Mononuclear cell (primary cell): Measurements from ENCODE around the gene ATXN2. TPM values are rescaled to one million over a fixed set of nuclear protein-coding genes. Genes with fewer than 3 reads are reported as not detected.

Experiments used
- H3K27me3 ChIP-seq: 2 replicates; pipeline ENCODE4 v1.6.0; 2011; ENCODE audit warnings: low read length, control low read depth; ENCODE audit not compliant: insufficient read depth
- H3K4me1 ChIP-seq: 2 replicates; pipeline ENCODE4 v1.5.1; 2011; ENCODE audit warnings: mild to moderate bottlenecking, low read length, control low read depth; ENCODE audit not compliant: insufficient read depth
- H3K4me3 ChIP-seq: 2 replicates; pipeline ENCODE4 v1.5.1; 2011; ENCODE audit warnings: mild to moderate bottlenecking, low read length, moderate library complexity
- H3K9me3 ChIP-seq: 2 replicates; pipeline ENCODE4 v1.5.1; 2011; ENCODE audit warnings: low read depth, mild to moderate bottlenecking, control low read depth, low read length
- total RNA-seq: library from RNA; depleted of rRNA; stranded (reverse); fragments of >200 nt; gene quantifications from one replicate; pipeline ENCODE4 v1.2.3, GENCODE V29; 2012

The ATXN2 gene
- total RNA-seq, 1 donor: 10.0 TPM

DNA sequence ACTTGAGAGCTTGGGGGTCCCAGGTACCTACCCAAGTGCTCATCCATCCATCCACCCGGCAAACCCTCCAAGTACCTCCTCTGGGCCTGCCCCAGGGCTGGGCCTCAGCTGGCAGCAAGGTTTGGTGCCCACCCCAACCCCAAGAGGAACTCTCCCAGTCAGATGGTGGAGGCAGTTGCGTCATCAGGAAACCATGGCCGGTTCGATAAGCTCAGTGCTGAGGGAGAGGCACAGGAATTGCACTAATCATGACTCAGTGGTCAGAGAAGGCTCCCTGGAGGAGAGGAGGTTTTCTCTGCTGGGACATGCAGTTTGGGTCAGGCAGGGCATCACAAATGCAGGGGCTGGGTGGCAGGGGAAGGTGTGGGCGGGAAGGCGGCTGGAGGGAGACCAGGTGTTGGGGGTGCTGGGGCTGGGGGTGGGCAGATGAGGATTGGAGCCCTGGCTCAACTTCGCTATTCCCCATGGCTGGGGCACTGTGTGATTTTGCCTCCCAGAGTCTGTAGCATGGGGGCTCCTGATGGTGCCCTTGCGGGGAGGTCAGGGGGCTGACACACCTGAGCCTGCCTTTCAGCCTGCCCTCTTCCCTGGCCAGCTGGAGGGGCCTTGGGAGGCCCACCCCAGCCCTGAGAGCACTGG lies 161.2 kb downstream of the ATXN2 start:
- no peak overlapping the region for H3K4me3 ChIP-seq
- no peaks in the 10 kb centered on the region for H3K9me3 ChIP-seq
- peaks cover 100% of the 10 kb centered on the region for H3K4me1 ChIP-seq
- no peaks in the 10 kb centered on the region for H3K27me3 ChIP-seq

DNA sequence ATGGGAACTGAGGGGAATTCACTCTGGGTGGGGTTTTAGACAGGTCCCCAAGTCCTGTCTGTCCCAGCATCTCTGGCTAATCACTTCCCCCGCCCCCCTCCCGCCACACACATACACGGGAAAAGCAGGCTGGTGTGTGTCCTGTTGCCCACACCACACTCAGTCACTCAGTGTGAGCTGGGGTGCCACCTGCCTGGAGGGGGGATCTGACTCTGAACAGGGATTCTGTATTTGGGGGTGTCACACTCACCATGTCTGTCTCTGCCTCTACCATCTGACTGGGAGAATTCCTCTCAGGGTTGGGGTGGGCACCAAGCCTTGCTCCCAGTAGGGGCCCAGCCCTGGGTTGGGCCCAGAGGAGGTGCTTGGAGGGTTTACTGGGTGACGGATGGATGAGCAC lies 162.3 kb downstream of the ATXN2 start:
- no peaks in the 10 kb centered on the region for H3K27me3 ChIP-seq
- H3K9me3 ChIP-seq: no peaks in the 10 kb centered on the region
- H3K4me3 ChIP-seq: no peak overlapping the region

DNA sequence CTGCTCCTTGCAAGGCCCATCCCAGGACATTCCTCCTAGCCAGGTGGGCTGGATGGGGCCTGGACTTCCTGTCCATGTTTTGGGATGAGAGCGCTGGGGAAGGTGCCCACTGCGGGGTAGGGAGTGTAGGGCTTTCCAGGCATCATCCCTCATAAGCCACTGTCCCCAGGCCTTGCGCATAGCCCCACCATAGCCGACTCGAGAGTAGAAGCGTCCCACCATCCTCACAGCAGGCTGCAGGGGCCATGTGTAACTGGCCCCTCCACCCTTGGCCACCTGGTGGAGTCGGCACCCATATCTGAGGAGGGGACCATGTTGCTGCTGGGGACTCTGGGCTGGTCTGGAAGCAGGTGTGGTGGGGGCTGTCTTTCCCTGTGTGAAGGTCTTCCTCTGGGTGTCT lies 162.8 kb downstream of the ATXN2 start:
- Histone ChIP-seq H3K4me1 (peaks cover 100% of the 10 kb centered on the region), H3K27me3 (no peaks in the 10 kb centered on the region), H3K4me3 (no peak overlapping the region), H3K9me3 (no peaks in the 10 kb centered on the region)

More for the DNA sequence above, 162.3 kb downstream of the ATXN2 start:
- H3K4me1 ChIP-seq: peaks cover 100% of the 10 kb centered on the region

DNA sequence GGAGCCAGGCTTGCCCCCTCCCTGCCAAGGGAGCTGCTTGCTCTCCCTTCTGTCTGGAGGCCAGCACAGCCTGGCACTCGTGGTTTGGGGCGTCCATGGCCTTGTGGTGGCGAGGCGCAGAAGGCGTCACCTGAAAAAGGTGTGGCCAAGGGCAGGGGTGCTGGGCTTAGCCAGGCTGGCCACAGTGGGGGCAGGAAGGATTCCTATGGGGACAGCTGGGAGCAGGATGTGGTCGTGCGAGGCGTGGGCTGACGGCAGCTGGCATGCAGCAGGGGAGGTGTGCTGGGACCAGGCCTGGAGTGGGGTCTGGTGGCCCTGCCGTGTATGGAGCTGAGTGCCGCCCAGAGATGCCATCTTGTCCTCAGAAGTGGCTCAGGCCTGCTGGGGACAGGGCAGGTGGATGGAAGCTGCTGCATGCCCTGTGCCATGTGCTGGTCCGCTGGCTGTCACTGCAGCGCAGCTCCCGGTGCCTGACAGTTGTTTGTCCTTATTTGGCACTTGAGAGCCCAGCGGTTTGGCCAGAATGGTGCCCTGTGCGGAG lies 163.4 kb downstream of the ATXN2 start:
- H3K4me3 ChIP-seq: no peak overlapping the region

DNA sequence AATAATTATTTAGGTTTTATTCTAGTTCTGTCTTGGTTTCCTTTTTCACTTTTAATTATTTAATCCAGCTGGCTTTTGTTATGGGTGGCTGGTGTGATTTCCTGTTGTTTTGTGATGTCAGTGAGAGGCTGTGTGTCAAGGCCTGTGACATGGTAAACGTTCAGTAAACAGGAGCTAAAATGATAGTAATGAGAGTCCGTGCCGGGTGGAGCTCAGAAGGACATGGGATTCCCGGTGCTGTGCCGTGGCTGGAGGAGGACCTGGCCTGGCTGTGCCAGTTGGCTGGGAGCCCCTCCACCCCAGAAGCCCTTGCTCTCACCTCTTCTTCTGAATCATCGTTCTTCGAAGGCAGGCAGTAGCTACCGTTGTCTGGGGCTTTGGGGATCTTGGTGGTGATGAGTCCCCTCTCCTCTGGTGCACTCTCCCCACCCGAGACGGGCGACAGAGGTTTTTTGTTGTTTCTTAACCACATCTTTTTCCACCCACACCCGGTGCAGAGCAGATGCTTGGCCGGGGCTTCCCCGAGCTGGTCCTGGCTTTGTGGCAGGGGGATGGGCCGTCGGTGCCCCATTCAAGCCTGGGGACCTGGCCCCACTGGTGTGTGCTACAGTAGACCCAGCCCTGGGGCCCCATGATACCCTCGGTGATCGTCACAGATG lies 164.3 kb downstream of the ATXN2 start:
- Histone ChIP-seq H3K4me3 (no peak overlapping the region), H3K4me1 (peaks cover 100% of the 10 kb centered on the region), H3K9me3 (no peaks in the 10 kb centered on the region), H3K27me3 (no peaks in the 10 kb centered on the region)

More for the DNA sequence above, 163.4 kb downstream of the ATXN2 start:
- Histone ChIP-seq H3K4me1 (peaks cover 100% of the 10 kb centered on the region), H3K27me3 (no peaks in the 10 kb centered on the region), H3K9me3 (no peaks in the 10 kb centered on the region)

DNA sequence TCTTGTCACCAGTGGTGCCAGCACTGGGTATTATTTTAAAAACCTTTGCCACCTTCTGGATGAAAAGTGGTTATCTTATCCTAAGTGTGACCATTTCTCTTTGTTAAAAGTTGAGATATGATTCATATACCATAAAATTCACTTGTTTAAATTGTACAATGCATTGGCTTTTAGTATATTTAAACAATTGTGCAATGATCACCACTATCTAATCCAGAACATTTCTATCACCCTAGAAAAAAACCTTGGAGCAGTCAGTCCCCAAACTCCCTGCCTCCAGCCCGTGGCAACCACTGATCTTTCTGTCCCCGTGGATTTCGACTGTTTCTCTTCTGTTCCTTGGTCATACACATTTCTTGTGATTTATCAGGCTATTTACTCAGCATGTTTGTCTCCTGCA lies 165.1 kb downstream of the ATXN2 start:
- Histone ChIP-seq H3K9me3 (no peaks in the 10 kb centered on the region), H3K4me1 (peaks cover 100% of the 10 kb centered on the region), H3K27me3 (no peaks in the 10 kb centered on the region), H3K4me3 (no peak overlapping the region)

DNA sequence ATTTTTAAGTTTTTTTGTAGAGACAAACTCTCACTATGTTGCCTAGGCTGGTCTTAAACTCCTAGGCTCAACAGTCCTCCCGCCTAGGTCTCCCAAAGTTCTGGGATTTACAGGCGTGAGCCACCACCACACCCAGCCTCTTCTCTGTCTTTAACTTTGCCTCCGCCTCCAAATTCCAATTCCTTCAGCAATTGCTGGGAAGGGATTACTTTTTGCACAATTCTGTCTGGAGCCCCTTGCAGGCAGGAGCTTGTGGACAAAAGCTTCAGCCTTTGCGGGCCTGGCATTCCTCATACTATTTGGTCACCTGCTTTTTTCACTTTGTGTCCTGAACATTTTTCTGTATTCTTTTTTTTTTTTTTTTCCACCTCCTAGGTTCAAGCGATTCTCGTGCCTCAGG lies 167.3 kb downstream of the ATXN2 start:
- Histone ChIP-seq H3K27me3 (no peaks in the 10 kb centered on the region), H3K4me1 (peaks cover 100% of the 10 kb centered on the region), H3K9me3 (no peaks in the 10 kb centered on the region), H3K4me3 (no peak overlapping the region)

DNA sequence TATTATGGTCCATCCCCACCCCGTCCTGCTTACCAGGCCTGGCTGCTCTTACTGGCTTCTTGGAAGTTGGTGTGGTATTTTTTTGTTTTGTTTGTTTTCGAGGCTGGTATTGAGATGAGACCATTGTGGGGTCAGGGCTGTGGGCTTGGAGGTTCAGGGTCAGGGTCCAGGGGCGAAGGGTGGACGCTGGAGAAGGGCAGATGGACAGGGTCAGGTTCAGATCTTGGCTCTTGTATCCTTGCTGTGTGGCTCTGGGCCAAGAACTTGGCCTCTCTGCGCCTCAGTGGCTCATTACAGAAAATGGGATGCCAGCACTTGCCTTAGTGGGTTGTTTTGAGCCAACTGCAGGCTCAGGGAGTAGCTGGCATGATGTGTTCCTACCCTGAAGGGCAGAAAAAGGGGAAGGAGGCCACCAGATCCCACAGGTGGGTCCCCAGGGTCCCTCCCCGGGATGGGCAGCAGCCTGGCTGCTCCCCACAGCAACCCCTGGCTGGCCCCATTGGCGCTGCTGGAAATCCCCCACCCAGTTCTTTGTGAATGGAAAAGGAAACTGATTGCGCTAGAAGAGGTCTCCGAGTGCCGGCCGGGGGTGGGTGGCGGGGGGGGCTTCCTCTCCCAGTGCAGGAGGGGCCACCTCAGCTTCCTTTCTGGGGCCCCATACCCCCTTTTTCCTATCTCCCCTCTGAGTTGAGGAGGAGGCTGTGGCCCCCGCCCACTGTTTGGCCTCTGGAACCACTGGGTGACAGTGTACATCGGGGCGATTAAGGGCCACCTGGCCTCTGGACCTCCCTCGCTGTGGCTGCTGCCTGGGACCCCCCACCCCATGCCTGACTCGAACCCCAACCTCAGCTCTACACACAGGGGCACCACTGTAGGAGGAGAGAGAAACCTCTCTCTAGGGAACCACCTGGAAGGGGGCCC lies 168.4 kb downstream of the ATXN2 start:
- H3K4me1 ChIP-seq: peaks cover 100% of the 10 kb centered on the region
- no peak overlapping the region for H3K4me3 ChIP-seq
- no peaks in the 10 kb centered on the region for H3K9me3 ChIP-seq
- H3K27me3 ChIP-seq: no peaks in the 10 kb centered on the region

DNA sequence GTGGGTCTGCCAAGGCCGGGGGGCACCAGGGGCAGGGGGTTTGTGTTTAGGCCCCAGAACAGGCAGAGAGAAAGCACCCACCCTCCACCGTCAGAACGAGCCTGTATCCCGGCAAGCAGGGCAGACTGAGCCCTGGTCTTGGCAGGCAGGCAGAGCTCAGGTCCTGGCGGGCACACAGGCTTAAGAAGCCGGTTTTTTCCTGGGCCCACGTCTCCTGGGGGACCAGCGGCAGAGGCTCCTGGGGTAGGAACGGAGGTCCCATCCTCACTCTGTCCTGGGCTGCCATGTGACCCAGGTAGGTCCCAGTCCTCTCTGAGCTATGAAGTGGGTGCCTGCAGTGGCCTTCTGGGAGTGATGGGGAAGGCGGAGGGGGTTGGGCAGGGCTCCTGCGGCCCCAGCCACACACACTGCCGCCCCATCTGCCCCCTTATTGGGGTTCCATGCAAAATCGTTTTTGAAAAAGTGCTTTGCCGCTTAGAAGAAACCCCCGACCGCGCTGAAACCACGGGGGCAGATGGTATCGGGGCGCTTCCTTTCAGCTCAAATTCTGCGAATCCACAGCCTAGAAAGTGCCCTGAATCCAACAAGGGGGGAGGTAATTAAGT lies 169.2 kb downstream of the ATXN2 start:
- peaks cover 100% of the 10 kb centered on the region for H3K4me1 ChIP-seq
- peak overlapping the region; percentile 4 for H3K4me3 ChIP-seq
- H3K9me3 ChIP-seq: no peaks in the 10 kb centered on the region
- H3K27me3 ChIP-seq: no peaks in the 10 kb centered on the region

DNA sequence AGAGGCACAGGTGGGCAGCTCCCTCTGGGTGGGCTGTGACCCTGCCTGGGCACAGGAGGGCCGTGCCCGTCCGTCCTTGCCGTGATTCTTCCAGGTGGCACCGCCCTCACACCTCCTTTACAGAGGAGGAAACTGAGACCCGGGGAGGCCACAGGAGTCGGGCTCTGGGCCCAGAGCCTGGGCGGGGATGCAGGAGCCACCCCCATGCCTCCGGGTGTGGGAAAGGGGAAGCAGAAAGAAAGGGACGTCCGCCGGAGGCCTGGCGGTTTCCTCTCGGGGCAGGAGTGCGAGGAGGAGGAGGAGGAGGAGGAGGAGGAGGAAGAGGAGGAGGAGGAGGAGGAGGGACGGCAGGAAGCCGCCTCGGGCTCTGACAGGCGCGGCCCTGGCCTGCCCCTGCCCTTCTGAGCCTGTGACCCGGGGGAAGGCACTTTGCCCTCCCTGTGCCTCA lies 170.4 kb downstream of the ATXN2 start:
- Histone ChIP-seq H3K4me3 (no peak overlapping the region), H3K4me1 (peaks cover 98% of the 10 kb centered on the region)

DNA sequence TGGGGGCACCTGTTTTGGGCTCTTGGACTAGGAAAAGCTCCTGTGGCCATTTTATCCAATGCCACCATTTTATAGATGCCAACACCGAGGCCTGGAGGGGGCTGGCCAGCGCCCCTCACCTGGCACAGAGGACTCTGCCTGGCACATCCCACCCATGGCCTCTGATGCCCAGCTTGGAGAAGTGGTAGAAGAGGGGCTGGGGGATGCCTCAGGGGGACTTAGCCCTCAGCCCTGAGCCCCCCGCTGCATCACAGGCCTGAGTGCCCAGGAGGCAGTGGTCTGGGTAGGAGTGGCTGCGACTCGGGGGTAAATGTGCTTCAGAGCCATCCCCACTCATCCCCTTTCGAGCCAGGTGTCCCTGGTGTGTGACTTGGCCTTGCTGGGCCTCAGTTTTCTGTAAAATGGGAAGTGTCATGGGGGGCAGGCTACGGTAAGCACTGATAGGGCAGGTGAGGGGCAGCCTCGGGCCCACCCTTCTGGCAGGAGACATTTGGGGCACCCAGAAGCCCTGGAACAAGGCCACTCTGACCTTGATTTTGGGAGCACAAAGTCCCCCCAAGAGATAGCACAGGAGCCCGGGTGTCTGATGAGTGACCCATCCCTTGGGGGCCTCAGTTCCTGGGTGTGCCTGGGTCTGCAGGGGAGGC lies 170.9 kb downstream of the ATXN2 start:
- Histone ChIP-seq H3K27me3 (no peaks in the 10 kb centered on the region), H3K4me1 (peaks cover 92% of the 10 kb centered on the region), H3K4me3 (no peak overlapping the region), H3K9me3 (no peaks in the 10 kb centered on the region)

More for the DNA sequence above, 170.4 kb downstream of the ATXN2 start:
- Histone ChIP-seq H3K9me3 (no peaks in the 10 kb centered on the region), H3K27me3 (no peaks in the 10 kb centered on the region)

DNA sequence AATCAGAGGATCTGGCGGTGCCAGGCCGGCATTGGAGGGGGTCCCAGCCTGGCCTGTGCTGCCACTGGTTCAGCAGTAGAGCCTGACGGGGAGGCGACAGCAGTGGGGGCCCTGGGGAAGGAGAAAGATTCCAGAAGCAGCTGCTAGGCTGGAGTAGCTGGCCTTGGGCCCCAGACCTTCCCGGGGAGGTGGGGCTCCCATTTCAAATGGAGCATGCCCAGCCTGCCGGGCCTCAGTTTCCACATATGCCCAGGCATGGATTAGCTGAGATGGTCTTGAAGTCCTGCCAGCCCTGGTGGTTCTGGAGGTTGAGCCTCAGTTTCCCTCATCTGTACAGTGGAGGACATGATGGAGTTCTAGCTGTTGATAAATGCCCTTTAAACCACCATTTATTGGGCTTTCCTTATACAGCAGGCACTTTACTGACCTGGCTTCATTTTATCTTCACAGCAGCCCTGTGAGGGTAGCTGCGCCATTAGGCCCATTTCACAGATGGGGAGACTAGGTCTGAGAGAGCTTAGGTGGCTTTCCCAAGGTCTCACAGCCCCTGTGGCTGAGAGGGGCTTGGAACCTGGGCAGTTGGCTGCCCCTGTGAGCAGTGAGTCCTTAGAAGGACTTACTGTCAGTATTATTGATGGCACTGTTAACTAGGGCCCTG lies 171.6 kb downstream of the ATXN2 start:
- no peak overlapping the region for H3K4me3 ChIP-seq
- H3K27me3 ChIP-seq: no peaks in the 10 kb centered on the region
- peaks cover 85% of the 10 kb centered on the region for H3K4me1 ChIP-seq
- H3K9me3 ChIP-seq: no peaks in the 10 kb centered on the region

DNA sequence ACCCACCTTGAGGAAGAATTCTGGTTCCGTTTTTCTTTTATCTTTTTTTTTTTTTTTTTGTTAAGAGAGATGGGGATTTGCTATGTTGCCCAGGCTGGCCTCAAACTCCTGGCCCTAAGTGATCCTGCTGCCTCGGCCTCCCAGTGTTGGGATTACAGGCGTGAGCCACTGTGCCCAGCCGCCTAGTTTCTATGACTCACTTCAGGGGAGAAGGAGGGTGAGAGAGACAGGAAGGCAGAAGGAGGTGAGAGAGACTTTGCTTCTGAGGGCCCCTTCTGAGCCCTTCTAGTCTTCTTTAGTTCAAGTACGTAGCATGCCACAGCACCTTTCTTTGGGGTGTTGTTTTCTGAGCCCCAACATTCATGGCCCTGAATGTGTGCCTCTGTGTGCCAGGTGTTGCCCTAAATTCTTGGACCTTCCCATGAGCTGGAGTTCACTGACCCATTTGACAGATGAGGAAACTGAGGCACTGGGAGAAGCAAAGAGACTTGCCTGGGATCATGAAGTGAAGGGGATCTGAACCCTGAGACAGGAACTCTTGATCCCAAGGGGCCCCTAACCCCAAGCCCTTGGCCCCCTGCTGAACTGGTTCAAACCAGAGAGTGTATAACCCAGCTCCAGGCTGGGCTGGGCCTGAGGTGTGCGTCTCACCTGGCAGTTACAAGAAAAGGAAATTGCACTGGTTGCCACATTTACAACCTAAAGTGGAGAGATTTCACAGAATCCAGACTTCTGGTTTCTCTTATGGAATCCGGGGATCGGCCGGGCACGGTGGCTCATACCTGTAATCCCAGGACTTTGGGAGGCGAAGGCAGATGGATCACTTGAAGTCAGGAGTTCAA lies 172.6 kb downstream of the ATXN2 start:
- Histone ChIP-seq H3K4me3 (no peak overlapping the region), H3K9me3 (no peaks in the 10 kb centered on the region), H3K4me1 (peaks cover 76% of the 10 kb centered on the region), H3K27me3 (no peaks in the 10 kb centered on the region)
